ENCODE measurements around the gene TMEM37.

The TMEM37 gene, protein sequence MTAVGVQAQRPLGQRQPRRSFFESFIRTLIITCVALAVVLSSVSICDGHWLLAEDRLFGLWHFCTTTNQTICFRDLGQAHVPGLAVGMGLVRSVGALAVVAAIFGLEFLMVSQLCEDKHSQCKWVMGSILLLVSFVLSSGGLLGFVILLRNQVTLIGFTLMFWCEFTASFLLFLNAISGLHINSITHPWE

DNA sequence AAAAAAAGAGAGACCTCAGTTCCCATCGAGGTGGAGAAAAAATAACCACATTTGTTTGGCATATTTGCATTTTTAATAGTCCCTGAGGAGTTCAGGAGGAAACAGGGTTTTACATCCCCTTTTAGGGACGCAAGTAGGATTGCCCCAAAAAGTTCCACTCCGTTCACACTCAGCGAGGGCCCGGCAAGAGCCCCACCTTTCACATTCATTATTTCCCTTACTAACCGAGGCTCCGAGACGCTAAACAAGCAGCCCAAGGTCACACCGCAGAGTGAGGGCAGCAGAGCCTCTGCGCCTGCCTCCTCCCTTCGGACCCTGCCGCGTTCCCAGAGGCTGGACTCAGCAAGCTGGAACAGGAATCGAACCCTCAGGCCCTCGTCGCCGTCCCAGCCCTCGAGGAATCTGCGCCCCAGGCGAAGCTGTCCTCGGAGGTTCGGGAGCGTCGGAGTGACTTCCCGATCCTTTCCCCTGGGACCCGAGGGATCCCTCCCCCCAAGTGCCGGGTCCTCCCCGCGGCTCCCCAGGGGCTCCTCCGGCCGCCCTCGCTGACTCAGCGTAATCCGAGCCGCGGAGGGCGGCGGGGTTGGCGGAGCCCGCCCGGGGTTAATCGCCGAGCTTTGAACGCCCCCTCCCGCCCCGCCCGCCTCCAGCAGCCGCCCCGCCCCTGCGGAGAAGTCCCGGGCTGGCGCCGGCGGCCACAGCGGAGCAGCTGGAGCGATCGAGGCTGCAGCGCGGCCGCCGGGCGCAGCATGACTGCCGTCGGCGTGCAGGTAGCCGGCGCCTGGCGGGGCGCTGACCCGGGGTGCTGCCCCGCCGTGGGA, at the start of gene TMEM37:
Gene TMEM37, plus strand, starts transcription at position 700 of the 821 bp plus-strand sequence. Its CDS starts 50 bp downstream, at position 750.
- peak within 1 kb of the TSS; percentile 23; the same call in 1 of the 2 replicates for H3K4me3 ChIP-seq (ENCODE audit: low read depth, low read length)
- DNase-seq (ENCODE audit: low read depth): no peak
- TF ChIP-seq, protein P1, sequence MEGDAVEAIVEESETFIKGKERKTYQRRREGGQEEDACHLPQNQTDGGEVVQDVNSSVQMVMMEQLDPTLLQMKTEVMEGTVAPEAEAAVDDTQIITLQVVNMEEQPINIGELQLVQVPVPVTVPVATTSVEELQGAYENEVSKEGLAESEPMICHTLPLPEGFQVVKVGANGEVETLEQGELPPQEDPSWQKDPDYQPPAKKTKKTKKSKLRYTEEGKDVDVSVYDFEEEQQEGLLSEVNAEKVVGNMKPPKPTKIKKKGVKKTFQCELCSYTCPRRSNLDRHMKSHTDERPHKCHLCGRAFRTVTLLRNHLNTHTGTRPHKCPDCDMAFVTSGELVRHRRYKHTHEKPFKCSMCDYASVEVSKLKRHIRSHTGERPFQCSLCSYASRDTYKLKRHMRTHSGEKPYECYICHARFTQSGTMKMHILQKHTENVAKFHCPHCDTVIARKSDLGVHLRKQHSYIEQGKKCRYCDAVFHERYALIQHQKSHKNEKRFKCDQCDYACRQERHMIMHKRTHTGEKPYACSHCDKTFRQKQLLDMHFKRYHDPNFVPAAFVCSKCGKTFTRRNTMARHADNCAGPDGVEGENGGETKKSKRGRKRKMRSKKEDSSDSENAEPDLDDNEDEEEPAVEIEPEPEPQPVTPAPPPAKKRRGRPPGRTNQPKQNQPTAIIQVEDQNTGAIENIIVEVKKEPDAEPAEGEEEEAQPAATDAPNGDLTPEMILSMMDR (IDR thresholded peaks at IDR 0.05; ENCODE audit: control insufficient read depth, extremely low read depth, insufficient read depth): no peak

- TF ChIP-seq, protein P1 (IDR thresholded peaks at IDR 0.05; ENCODE audit: control insufficient read depth, extremely low read depth, insufficient read depth): no peak
- DNase-seq (ENCODE audit: low read depth): peak; percentile 89
- no peak overlapping the region for H3K4me3 ChIP-seq (ENCODE audit: low read depth, low read length)
Measured at GRCh38 chr2:119383410-119384140, 48.1 kb upstream of the TMEM37 start.

- H3K4me3 ChIP-seq (ENCODE audit: low read depth, low read length): no peak overlapping the region
- TF ChIP-seq, protein P1 (IDR thresholded peaks at IDR 0.05; ENCODE audit: control insufficient read depth, extremely low read depth, insufficient read depth): no peak
- no peak for DNase-seq (ENCODE audit: low read depth)
Measured at GRCh38 chr2:119384971-119385370, 46.7 kb upstream of the TMEM37 start.

DNA sequence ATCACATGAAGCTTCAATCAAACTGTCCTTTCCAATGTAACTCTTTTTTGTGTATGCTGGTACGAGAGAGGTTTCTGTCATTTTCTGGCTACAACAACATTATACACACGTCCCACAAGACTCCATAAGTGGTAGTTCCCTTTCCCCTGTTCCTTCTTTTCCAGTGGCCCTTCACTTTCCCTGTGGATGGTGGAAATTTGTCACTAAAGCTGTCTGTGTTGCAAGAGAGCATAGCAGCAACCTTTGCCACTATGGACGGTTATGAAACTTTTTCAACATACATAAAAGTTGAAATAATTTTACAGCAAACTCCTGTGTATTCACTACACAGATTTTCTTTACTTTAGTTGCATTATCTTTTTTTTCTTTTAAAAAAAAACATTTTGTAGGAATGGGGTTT, 46.2 kb upstream of the TMEM37 start:
- no peak for DNase-seq (ENCODE audit: low read depth)
- TF ChIP-seq, protein P1 (IDR thresholded peaks at IDR 0.05; ENCODE audit: control insufficient read depth, extremely low read depth, insufficient read depth): no peak

DNA sequence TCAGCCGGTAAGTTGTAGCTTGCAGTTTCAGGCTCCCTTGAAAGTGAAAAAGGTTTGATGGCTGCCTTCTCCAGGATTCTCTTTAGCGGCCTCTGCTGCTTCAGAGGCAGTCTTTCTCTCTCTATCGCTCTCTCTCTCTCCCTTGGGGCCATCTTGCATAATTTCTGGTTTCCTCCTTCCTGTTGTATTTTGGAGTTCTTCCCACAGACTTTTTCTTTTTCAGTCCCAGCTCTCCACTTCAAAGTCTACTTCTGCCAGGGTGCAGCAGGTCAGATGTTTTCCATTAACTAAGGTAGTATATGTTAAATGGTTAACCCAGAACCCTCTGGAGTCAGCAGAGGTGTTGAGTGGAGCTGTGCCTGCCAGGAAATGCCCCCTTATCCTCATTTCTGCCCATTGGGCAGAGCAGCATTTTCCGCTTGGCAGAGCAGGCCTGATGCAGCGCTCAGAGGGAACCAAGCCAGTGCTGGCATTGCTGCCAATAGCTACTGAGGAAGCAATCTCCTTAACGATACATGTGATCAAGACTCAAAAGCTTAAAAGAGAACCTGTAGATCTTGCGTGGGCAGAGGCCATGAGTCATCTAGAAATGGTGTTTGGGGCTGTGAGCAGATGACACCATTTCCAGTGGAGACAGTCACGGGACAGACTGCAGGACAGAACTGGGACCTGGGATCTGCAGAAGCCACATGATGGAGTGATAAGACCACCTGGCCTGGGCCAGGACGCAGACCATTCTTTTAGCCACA, 44.1 kb upstream of the TMEM37 start:
- TF ChIP-seq, protein P1 (IDR thresholded peaks at IDR 0.05; ENCODE audit: control insufficient read depth, extremely low read depth, insufficient read depth): no peak
- no peak for DNase-seq (ENCODE audit: low read depth)
- H3K4me3 ChIP-seq (ENCODE audit: low read depth, low read length): no peak overlapping the region

More for the DNA sequence above, 46.2 kb upstream of the TMEM37 start:
- H3K4me3 ChIP-seq (ENCODE audit: low read depth, low read length): no peak overlapping the region

DNA sequence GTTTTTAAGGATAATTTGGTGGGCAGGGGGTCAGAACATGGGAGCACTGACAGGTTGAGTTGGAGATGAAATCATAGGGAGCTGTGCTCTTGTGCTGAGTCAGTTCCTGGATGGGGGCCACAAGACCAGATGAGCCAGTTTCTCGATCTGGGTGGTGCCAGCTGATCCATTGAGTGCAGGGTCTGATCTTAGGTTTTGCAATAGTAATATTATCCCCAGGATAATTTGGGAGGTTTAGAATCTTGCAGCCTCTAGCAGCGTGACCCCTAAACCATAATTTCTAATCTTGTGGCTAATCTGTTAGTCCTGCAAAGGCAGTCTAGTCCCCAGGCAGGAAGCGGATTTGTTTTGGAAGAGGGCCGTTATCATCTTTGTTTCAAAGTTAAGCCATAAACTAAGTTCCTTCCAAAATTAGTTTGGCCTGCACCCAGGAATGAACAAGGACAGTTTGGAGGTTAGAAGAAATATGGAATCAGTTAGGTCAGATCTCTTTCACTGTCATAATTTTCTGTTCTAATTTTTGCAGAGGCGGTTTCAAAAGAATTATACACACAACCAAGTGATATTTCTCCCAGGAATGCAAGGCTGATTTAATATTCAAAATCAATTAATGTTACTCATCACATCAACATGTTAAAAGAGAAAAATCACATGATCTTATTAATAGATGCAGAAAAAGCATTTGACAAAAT, 41.9 kb upstream of the TMEM37 start:
- peak; percentile 44 for DNase-seq (ENCODE audit: low read depth)
- no peak overlapping the region for H3K4me3 ChIP-seq (ENCODE audit: low read depth, low read length)
- TF ChIP-seq, protein P1 (IDR thresholded peaks at IDR 0.05; ENCODE audit: control insufficient read depth, extremely low read depth, insufficient read depth): no peak

Measured in LNCaP clone FGC (cell line).